ENCODE data around the gene OPCML.

- no peak for TF ChIP-seq POLR2AphosphoS5 (IDR thresholded peaks at IDR 0.05)
- TF ChIP-seq CTCF (IDR thresholded peaks at IDR 0.05): no peak
- no peak for TF ChIP-seq POLR2A (IDR thresholded peaks at IDR 0.05; ENCODE audit: low read depth)
Measured at GRCh38 chr11:133234883-133235282, 297.4 kb downstream of the OPCML start.

Data from esophagus muscularis mucosa (tissue), 3 donors.